HG02610 (cell line): ENCODE data around the gene DHX34.
"Not testable (repeated sequence)": the region's sequence is repeated elsewhere in the genome, so short reads cannot be mapped to it uniquely, and the experiment has no call there.

Experiments
- ATAC-seq: cut with Tn5 transposase; IDR thresholded peaks from one replicate; pipeline ENCODE4 v1.9.1; 2021; ENCODE audit warnings: mild to moderate bottlenecking, moderate library complexity; ENCODE audit not compliant: unreplicated experiment

The DHX34 gene

GRCh38 chr19:47348819-47349795 is at the start of gene DHX34:
DHX34 (plus strand) TSS chr19:47349315; CDS start chr19:47353031, 3,716 bp downstream.
- peak; percentile 93 for ATAC-seq

GRCh38 chr19:47300867-47301266 is 48.2 kb upstream of the DHX34 start:
- not testable (repeated sequence) for ATAC-seq

- ATAC-seq = no peak
Measured at GRCh38 chr19:47302249-47302648, 46.9 kb upstream of the DHX34 start.

GRCh38 chr19:47303966-47304365 is 45.1 kb upstream of the DHX34 start:
- no peak for ATAC-seq

- ATAC-seq = no peak
Measured at GRCh38 chr19:47305309-47305751, 43.8 kb upstream of the DHX34 start.

GRCh38 chr19:47306303-47306702 is 42.8 kb upstream of the DHX34 start:
- ATAC-seq = no peak

- ATAC-seq = no peak
Measured at GRCh38 chr19:47309038-47309437, 40.1 kb upstream of the DHX34 start.

GRCh38 chr19:47309608-47310007 is 39.5 kb upstream of the DHX34 start, which contains the start of gene C5AR1:
C5AR1 (plus strand) TSS chr19:47309861; CDS start chr19:47309896, 35 bp downstream.
- no peak for ATAC-seq

- no peak for ATAC-seq
Measured at GRCh38 chr19:47310323-47310722, 38.8 kb upstream of the DHX34 start.

- ATAC-seq = no peak
Measured at GRCh38 chr19:47310819-47311218, 38.3 kb upstream of the DHX34 start.

GRCh38 chr19:47312366-47313006 is 36.6 kb upstream of the DHX34 start:
- no peak for ATAC-seq

GRCh38 chr19:47313754-47314295 is 35.3 kb upstream of the DHX34 start:
- ATAC-seq = no peak

GRCh38 chr19:47315125-47315821 is 33.8 kb upstream of the DHX34 start:
- ATAC-seq = no peak

- no peak for ATAC-seq
Measured at GRCh38 chr19:47316513-47316912, 32.6 kb upstream of the DHX34 start.

- ATAC-seq = no peak
Measured at GRCh38 chr19:47319923-47320871, 28.9 kb upstream of the DHX34 start.

- no peak for ATAC-seq
Measured at GRCh38 chr19:47321630-47322029, 27.5 kb upstream of the DHX34 start.

GRCh38 chr19:47322058-47322457 is 27.1 kb upstream of the DHX34 start:
- no peak for ATAC-seq

- ATAC-seq = no peak
Measured at GRCh38 chr19:47323409-47323808, 25.7 kb upstream of the DHX34 start.

GRCh38 chr19:47323872-47324271 is 25.2 kb upstream of the DHX34 start:
- ATAC-seq = no peak

- ATAC-seq = no peak
Measured at GRCh38 chr19:47324502-47324901, 24.6 kb upstream of the DHX34 start.
